Measurements from ENCODE around the gene EXOC4. TPM values are rescaled to one million over a fixed set of nuclear protein-coding genes. Genes with fewer than 3 reads are reported as not detected.

EXOC4 gene
- total and polyA plus RNA-seq, 2 of the 8 experiments (the other 6 are each of a cell fraction or from before 2014, with no cell fraction given), result 27.0 to 67.3 TPM

DNA sequence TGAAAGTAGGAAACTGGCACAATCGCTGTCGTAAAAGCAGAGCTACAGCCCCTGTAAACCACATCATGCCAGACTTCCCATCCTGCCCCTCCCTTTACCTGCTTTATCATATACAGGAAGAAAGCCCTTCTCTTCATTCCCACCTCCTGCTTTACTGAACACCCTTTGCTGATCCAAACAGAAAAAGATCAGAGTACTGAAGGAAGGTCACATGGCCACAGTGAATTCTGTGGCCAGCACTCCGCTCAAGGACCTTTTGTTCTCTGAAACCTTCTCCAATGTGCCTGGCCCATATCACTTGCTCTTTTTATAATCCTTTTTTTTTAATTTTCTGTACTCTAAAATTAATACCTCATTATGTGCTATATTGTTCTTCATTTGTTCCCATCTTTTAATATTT lies 765.4 kb downstream of the EXOC4 start (continued):
- TF ChIP-seq, protein P1, sequence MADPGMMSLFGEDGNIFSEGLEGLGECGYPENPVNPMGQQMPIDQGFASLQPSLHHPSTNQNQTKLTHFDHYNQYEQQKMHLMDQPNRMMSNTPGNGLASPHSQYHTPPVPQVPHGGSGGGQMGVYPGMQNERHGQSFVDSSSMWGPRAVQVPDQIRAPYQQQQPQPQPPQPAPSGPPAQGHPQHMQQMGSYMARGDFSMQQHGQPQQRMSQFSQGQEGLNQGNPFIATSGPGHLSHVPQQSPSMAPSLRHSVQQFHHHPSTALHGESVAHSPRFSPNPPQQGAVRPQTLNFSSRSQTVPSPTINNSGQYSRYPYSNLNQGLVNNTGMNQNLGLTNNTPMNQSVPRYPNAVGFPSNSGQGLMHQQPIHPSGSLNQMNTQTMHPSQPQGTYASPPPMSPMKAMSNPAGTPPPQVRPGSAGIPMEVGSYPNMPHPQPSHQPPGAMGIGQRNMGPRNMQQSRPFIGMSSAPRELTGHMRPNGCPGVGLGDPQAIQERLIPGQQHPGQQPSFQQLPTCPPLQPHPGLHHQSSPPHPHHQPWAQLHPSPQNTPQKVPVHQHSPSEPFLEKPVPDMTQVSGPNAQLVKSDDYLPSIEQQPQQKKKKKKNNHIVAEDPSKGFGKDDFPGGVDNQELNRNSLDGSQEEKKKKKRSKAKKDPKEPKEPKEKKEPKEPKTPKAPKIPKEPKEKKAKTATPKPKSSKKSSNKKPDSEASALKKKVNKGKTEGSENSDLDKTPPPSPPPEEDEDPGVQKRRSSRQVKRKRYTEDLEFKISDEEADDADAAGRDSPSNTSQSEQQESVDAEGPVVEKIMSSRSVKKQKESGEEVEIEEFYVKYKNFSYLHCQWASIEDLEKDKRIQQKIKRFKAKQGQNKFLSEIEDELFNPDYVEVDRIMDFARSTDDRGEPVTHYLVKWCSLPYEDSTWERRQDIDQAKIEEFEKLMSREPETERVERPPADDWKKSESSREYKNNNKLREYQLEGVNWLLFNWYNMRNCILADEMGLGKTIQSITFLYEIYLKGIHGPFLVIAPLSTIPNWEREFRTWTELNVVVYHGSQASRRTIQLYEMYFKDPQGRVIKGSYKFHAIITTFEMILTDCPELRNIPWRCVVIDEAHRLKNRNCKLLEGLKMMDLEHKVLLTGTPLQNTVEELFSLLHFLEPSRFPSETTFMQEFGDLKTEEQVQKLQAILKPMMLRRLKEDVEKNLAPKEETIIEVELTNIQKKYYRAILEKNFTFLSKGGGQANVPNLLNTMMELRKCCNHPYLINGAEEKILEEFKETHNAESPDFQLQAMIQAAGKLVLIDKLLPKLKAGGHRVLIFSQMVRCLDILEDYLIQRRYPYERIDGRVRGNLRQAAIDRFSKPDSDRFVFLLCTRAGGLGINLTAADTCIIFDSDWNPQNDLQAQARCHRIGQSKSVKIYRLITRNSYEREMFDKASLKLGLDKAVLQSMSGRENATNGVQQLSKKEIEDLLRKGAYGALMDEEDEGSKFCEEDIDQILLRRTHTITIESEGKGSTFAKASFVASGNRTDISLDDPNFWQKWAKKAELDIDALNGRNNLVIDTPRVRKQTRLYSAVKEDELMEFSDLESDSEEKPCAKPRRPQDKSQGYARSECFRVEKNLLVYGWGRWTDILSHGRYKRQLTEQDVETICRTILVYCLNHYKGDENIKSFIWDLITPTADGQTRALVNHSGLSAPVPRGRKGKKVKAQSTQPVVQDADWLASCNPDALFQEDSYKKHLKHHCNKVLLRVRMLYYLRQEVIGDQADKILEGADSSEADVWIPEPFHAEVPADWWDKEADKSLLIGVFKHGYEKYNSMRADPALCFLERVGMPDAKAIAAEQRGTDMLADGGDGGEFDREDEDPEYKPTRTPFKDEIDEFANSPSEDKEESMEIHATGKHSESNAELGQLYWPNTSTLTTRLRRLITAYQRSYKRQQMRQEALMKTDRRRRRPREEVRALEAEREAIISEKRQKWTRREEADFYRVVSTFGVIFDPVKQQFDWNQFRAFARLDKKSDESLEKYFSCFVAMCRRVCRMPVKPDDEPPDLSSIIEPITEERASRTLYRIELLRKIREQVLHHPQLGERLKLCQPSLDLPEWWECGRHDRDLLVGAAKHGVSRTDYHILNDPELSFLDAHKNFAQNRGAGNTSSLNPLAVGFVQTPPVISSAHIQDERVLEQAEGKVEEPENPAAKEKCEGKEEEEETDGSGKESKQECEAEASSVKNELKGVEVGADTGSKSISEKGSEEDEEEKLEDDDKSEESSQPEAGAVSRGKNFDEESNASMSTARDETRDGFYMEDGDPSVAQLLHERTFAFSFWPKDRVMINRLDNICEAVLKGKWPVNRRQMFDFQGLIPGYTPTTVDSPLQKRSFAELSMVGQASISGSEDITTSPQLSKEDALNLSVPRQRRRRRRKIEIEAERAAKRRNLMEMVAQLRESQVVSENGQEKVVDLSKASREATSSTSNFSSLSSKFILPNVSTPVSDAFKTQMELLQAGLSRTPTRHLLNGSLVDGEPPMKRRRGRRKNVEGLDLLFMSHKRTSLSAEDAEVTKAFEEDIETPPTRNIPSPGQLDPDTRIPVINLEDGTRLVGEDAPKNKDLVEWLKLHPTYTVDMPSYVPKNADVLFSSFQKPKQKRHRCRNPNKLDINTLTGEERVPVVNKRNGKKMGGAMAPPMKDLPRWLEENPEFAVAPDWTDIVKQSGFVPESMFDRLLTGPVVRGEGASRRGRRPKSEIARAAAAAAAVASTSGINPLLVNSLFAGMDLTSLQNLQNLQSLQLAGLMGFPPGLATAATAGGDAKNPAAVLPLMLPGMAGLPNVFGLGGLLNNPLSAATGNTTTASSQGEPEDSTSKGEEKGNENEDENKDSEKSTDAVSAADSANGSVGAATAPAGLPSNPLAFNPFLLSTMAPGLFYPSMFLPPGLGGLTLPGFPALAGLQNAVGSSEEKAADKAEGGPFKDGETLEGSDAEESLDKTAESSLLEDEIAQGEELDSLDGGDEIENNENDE (IDR thresholded peaks at IDR 0.05; ENCODE audit: insufficient replicate concordance, low read length), result no peak
- no peak for TF ChIP-seq ASH2L (IDR thresholded peaks at IDR 0.05; ENCODE audit: low read length)
- no peak for TF ChIP-seq ZNF274 (IDR thresholded peaks at IDR 0.05; ENCODE audit: borderline replicate concordance, extremely low read depth, low read length)
- TF ChIP-seq NRF1 (IDR thresholded peaks at IDR 0.05; ENCODE audit: low read depth, low read length), result no peak
